Skin of body (tissue), 2 donors: ENCODE measurements around the gene ARHGAP8. TPM values are rescaled to one million over a fixed set of nuclear protein-coding genes. Genes with fewer than 3 reads are reported as not detected.
"Not testable (repeated sequence)": the region's sequence is repeated elsewhere in the genome, so short reads cannot be mapped to it uniquely, and the experiment has no call there.

Source experiments
- DNase-seq: peaks from one replicate; lab custom pipeline; 2025; lab: John Stamatoyannopoulos, UW
- total RNA-seq: library from RNA; depleted of rRNA; stranded (reverse); fragments of >200 nt; gene quantifications from one replicate; pipeline ENCODE4 v1.2.3, GENCODE V29; 2014

Gene ARHGAP8
- total RNA-seq, 1 donor from 2014 or later: 0.99 TPM

DNA sequence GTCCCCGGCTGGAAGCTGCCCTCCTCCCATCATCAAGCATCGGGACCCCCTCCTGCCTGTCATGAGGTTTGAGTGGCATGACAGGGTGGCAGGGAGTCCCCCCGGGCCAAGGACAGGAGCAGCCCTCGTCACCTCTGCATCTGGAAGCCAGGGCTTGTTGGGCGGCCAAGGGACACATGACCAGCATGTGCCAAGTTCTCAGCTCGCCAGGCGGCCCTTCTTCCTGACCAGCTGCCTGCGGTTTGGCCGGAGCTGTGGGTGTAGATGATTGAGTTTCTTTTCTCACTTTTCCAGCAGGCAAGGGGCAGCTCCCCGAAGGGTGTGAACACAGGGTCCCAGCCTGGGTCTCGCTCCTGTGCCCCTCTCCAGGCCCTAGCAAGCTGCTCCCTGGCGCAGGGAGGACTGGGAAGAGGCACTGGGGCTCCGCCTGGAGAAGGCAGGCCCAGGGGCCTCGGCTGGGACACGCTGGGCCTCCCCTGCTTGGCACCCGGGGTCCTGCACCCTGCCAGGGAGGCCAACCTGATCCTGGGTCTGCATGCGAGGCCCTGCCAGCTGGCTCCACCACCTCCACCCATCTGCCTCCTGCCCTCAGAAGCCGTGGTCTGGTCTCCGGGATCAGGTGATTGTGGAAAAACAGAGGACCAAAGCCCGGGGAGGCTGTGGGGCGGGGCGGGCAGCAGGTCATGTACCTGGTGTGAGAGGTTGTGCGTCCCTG is 13.4 kb downstream of the ARHGAP8 start:
- DNase-seq: no peak

DNA sequence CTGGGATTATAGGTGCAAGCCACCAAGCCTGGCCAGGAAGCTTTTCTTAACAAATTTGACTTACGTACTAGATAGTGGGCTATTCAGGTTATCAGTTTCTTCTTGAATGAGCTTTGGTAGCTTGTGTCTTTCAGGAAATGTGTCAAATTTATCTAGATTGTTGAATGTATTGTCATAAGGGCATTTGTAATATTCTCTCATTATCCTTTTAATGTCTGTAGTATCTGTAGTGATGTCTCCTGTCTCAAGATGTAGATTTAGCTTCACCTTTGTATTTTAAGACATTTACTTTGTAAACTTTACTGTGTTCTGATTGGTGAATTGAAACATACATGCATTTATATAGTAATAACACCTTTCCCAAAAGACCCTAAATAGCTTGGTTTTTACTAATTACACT is 20.7 kb downstream of the ARHGAP8 start:
- DNase-seq: no peak

- DNase-seq: no peak
These were observed 23.5 kb downstream of the ARHGAP8 start for GRCh38 chr22:44775862-44776261.

DNA sequence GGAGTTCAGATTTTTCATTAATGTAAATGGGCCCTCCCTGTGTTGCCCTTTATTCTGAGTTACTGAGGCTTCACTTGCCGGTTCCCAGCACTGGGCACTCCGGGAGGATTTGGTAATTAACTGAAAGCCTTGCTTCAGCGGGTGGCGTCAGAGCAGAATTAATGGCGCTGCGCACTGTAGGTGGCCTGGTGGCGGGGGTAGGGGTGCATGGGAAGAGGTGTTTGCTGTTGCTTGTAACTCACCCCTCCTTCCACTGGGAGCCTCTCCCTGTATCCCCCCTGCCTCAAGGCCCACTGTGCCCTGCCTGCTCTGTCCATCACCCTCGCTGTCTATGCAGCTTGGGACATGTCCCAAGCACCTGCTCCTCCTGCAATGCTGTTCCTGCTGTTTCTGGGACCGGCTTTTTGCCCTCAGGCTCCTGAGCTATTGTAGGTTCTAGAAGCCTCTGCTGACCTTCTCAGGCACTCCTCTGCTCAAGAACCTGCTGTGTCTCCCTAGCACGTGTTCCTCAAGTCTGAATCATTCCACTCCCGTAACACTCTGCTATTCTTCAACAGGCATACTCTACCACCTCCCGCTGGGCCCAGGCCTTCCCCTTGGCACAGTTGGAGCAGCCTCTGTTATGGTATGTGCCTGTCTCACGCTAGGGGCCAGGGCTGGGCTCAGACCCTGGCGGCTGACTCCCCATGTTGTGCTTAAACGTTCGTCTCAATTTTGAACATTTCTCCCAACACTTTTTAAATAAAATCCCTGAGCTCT is 24.4 kb downstream of the ARHGAP8 start:
- no peak for DNase-seq

GRCh38 chr22:44777364-44777755 is 25.0 kb downstream of the ARHGAP8 start:
- no peak for DNase-seq

DNA sequence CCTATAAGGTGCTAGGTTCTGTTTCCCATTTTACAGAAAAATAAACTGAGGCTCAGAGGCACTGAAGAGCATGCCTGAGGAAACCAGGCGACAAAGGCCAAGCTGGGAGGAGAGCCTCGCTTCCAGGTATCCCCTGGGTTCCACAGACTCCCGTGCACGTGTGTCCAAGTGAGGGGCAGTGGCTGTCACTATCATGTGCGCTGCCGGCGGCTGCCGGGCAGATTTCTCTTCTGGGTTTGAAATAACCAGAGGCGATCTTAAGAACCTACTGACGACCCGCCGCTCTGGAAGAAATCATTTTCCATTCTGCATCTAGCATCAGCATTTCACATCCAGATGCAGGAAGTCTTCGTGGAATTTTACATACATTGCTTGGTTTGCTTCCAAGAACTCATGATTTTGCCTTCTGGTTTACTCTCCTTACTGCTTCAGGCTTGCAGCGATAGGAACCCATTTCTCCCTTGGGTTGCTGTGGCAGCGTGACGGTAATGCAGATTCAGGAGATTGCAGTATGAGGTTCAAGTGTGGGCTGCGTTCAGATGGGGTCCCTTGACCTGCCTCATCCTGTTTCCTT is 28.6 kb downstream of the ARHGAP8 start:
- no peak for DNase-seq

- DNase-seq: no peak
These were observed 30.1 kb downstream of the ARHGAP8 start for GRCh38 chr22:44782363-44782963.

GRCh38 chr22:44783091-44783490 is 30.7 kb downstream of the ARHGAP8 start:
- DNase-seq: no peak

- no peak for DNase-seq
These were observed 31.2 kb downstream of the ARHGAP8 start for GRCh38 chr22:44783581-44783980.

GRCh38 chr22:44786136-44786535 is 33.8 kb downstream of the ARHGAP8 start:
- DNase-seq: no peak

DNA sequence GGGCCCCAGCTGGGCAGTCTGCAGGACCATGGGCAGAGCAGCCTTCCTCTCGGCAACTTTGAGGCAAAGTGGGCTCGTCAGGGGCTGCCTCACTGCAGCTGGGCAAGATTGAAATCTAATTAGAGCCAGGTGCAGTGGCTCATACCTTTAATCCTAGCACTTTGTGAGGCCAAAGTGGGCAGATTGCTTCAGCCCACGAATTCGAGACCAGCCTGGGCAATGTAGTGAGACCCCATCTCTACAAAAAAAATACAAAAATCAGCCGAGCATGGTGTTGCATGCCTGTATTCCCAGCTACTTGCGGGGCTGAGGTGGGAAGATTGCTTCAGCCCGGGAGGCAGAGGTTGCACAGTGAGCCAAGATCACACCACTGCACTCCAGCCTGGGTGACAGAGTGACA is 34.2 kb downstream of the ARHGAP8 start:
- DNase-seq: no peak

DNA sequence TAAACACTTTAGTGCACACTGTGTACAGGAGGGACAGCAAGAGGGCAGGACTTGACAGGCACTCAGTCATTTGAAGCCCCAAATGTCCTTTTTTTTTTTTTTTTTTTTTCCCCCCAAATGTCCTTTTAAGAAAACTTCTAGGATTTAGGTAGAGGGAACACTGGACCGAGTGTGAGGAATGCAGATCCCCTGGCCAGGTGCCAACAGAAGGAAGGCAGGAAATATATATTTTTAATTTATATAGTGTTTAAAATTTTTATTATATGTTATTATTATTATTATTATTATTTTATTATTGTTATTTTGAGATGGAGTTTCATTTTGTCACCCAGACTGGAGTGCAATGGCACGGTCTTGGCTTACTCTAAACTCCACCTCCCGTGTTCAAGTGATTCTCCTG is 35.5 kb downstream of the ARHGAP8 start:
- DNase-seq: no peak

DNA sequence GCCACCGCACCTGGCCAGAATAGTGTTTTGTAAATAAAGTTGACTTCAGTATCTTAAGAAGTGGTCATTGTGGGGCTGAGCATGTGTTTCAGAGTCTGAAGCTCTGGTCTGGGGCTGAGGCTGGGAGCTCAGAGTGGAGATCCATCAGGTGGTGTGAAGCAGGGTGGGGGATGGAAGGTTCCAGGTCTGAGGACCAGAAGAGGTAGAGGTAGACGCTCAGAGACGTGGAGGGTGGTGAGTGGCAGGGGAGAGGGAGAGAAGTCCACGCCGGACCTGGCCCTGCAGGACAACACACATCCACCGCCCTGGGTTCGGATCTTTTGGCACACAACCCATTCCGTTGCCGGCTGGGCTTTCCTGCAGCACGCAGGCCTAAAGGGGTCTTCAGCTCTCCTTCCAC is 40.7 kb downstream of the ARHGAP8 start:
- DNase-seq: no peak

- no peak for DNase-seq
These were observed 41.3 kb downstream of the ARHGAP8 start for GRCh38 chr22:44793506-44794172.

DNA sequence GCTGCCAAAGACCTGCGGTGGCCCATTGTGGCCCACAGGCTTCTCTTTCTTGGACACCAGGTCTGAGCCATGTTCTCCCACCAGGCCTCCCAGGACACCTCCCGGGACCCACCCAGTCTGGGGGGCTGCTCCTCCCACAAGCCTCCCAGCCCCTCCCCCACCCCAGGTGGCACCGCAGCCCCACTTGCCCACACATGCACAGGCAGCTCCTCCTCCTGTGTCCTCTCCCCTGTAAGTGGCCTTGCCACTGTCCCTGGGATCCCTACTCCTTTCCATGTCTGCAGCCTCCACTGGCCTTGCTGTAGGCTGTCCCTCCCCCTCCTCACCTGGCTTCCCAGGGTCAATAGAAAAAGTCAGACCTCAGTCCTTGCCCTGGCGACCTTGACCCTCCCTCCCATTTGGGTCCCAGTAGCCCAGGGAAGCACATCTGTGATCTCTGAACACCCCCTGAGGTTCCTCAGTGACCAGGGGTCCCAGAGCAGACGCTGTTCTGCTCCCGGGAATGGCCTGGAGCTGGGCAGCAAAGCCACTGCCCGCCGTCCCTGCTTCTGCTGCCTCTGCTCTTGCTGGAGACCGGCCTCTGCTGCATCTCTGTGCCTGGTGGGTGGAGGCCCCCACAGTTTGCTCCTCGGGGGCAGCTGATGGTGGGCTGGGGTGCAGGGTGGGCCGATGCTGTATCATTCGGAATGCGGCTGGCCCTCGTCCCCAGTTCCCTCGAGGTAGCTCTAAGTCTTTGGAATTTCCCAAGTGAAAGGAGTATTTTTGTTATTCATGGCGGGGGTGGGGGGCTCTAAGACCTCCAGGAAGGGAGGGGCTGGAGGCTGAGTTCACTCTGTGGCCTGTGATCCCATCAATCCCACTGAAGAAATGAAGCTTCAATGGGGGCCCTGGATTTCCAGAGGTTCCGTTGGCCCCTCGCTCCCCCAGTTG is 43.6 kb downstream of the ARHGAP8 start:
- no peak for DNase-seq

GRCh38 chr22:44797181-44797725 is 44.9 kb downstream of the ARHGAP8 start:
- DNase-seq: no peak

- no peak for DNase-seq
These were observed 46.9 kb downstream of the ARHGAP8 start for GRCh38 chr22:44799077-44799945.

DNA sequence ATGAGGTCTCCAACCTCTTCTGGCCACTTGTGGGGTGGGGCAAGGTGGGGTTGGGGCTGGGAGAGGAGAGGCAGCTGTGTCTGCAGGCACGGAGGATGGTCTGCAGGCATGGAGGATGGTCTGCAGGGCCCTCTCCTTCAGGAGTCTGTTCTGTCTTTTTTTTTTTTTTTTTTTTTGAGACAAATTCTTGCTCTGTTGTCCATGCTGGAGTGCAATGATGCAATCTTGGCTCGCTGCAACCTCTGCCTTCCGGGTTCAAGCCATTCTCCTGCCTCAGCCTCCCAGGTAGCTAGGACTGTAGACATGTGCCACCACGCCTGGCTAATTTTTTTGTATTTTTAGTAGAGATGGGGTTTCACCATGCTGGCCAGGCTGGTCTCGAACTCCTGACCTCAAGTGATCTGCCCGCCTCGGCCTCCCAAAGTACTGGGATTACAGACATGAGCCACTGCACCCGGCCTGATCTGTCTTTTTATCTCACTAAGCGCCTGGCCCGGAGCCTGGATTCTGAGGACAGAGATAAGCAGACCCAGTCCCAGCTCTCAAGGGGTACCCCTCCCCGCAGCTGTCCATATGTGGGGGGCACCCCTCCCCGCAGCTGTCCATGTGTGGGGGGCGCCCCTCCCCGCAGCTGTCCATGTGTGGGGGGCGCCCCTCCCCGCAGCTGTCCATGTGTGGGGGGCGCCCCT is 47.7 kb downstream of the ARHGAP8 start:
- not testable (repeated sequence) for DNase-seq

- DNase-seq: no peak
These were observed 49.1 kb downstream of the ARHGAP8 start for GRCh38 chr22:44801476-44801875.
